Muscle of leg (tissue), 11 donors: ENCODE measurements around the gene TSN. TPM values are rescaled to one million over a fixed set of nuclear protein-coding genes. Genes with fewer than 3 reads are reported as not detected.

Experiments
- DNase-seq: peaks from one replicate; pipeline ENCODE4 v3.0.0; 2013
- H3K27ac ChIP-seq: one replicate; pipeline ENCODE4 v1.5.1; 2013; ENCODE audit warnings: mild to moderate bottlenecking, low read length, control low read depth
- H3K27me3 ChIP-seq: one replicate; pipeline ENCODE4 v1.6.1; 2013; ENCODE audit warnings: low read length; ENCODE audit not compliant: control insufficient read depth, insufficient read depth
- H3K36me3 ChIP-seq: one replicate; pipeline ENCODE4 v1.6.1; 2013; ENCODE audit warnings: low read length; ENCODE audit not compliant: control insufficient read depth, insufficient read depth
- H3K4me1 ChIP-seq: one replicate; pipeline ENCODE4 v1.6.1; 2013; ENCODE audit warnings: low read length; ENCODE audit not compliant: control insufficient read depth, insufficient read depth
- H3K4me3 ChIP-seq: one replicate; pipeline ENCODE4 v1.5.1; 2013; ENCODE audit warnings: low read length, control low read depth
- H3K9me3 ChIP-seq: replicated peaks from 2 replicates; pipeline ENCODE4 v1.6.1; 2013; ENCODE audit warnings: low read depth, low read length; ENCODE audit not compliant: control insufficient read depth
- WGBS: methylation state at CpG from one replicate; pipeline ENCODE4 v1.1.5; 2013; ENCODE audit warnings: missing lambda C conversion rate; ENCODE audit not compliant: insufficient coverage; 5-methylcytosine and 5-hydroxymethylcytosine counted together
- polyA plus RNA-seq, 8 donors: library from polyadenylated mRNA; unstranded; fragments of 120-200 nt; gene quantifications; one replicate each; pipeline versions ENCODE4 v1.2.1 to v1.2.3, GENCODE V29; 2013; ENCODE audit warnings: inconsistent platforms in 1 of 8, low replicate concordance in 1 of 8; ENCODE audit not compliant: insufficient read length in 8 of 8, insufficient read depth in 1 of 8
- total RNA-seq: library from RNA; stranded (reverse); fragments of 120-200 nt; gene quantifications from one replicate; pipeline ENCODE4 v1.2.4, GENCODE V29; 2013

TSN gene
- total and polyA plus RNA-seq, 9 donors = 38.0 to 57.9 (median 51.2) TPM

DNA sequence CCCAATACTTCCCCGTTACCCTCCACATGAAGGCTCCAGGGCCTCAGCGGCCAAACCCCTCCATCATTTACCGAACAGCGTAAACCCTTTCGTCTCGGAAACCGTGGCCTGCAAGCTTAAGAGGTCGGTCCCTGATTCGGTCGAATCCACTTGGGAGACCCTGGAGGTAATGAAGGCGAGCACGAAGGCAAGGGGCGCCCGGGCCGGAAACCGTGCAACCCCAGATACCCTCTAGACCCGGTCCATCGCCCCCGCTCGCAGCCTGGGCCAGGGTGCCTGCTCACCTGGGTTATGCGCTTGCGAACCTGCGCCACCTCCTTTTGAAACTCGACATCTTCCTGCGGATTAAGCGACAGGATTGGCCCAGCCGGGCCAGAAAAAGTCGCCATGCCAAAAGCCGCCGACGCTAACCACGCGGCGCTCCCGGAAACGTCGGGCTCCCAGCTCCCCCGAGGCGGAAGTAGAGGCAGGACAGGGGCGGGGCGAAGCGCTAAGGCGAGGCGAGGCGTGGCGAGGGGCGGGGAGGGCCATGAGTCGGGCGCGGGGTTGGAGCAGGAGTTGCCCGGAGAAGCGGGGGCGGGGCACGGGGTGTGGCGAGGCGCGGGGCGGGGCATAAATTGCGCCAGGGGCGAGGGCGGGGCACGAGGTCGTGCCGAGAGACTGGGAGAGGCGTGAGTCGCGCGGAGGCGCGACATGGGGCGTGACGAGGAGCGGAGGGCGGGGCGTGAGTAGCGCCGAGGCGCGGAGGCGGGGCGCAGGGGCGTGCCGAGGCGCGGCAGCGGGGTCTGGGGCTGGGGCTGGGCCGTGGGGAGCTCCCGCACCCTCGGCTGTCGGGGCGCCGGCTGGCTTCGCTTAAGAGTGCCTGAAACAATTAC is 18.8 kb upstream of the TSN start, which contains the start of gene NIFK:
NIFK (minus strand) TSS at position 414 of the 875 bp plus-strand sequence; CDS start at position 389, 25 bp downstream.
- Histone ChIP-seq H3K4me1 (peaks cover 2% of the 10 kb centered on the region), H3K9me3 (no peaks in the 10 kb centered on the region), H3K36me3 (peaks cover 13% of the 10 kb centered on the region), H3K27ac (peak within 1 kb of the TSS; percentile 88), H3K4me3 (peak within 1 kb of the TSS; percentile 90), H3K27me3 (no peaks in the 10 kb centered on the region)
- WGBS = under 1% methylated on average over 73 of the region's 93 CpGs
- DNase-seq = peak; percentile 99

DNA sequence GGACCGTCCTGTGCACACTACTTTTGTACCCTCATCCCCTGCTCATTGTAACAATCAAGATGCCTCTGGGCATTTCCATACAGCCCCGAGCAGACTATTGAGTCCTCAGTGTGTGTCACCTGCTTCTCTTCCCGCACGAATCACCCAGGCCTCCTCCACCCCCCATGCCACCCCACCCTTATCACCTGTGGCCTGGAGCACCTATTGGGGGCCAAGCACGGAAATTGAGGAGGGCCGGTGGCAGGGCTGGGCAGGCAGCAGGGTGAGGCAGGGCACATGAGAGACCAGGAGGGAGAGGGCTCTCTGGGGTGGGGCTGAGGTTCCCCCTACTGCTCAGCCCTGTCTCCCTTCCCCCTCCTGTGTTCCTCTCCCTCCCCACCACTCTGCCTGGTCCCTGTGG is 14.5 kb upstream of the TSN start:
- 83% methylated on average over 1 of the region's 6 CpGs for WGBS
- Histone ChIP-seq H3K4me1 (no peaks in the 10 kb centered on the region), H3K36me3 (no peaks in the 10 kb centered on the region), H3K9me3 (no peaks in the 10 kb centered on the region), H3K27ac (no peak overlapping the region), H3K4me3 (no peak overlapping the region), H3K27me3 (no peaks in the 10 kb centered on the region)
- no peak for DNase-seq

DNA sequence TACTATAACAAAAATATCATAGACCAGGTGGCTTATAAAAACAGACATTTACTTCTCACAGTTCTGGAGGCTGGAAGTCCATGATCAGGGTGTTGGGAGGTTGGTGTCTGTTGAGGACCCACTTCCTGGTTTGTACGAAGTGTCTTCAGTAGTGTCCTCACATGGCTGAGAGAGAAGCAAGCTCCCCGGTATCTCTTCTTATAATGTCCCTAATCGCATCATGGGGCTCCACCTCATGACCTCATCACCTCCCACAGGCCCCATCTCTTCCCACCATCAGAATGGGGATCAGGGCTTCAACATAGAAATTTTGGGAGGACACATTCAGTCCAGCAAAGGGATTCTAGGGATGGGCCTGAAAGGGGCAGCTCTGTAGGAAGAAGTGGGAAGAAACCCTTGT is 14.0 kb upstream of the TSN start:
- no peaks in the 10 kb centered on the region for H3K9me3 ChIP-seq
- no peaks in the 10 kb centered on the region for H3K4me1 ChIP-seq
- WGBS = no CpG with 5 or more reads among the region's 3 CpGs
- DNase-seq = no peak
- no peaks in the 10 kb centered on the region for H3K36me3 ChIP-seq
- H3K4me3 ChIP-seq = no peak overlapping the region
- no peak overlapping the region for H3K27ac ChIP-seq
- no peaks in the 10 kb centered on the region for H3K27me3 ChIP-seq

DNA sequence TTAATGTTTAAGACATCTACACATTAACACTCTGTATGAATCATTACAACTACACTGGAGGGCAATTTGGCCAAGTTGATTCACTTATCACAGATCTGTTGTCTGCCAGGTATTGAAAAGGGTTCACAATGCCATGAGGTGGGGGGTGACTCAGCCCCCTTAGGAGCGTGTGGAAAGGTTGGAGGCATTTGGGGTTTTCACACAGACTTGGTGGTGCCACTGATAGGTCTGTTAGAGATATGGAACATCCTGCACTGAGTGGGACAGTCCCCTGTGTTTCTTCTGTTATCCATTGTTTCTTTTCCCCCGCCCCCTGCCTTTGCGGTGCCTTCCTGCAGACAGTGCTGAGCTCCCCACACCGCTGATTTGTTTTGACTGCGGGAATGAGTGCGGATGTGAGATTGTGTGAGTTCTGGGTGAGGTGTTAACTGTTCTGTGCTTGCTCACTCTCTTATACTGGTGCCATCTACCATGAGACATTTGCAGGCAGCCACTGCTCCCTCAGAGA is 9.3 kb upstream of the TSN start:
- Histone ChIP-seq H3K9me3 (no peaks in the 10 kb centered on the region), H3K4me1 (no peaks in the 10 kb centered on the region), H3K4me3 (no peak overlapping the region), H3K36me3 (no peaks in the 10 kb centered on the region), H3K27ac (no peak overlapping the region), H3K27me3 (no peaks in the 10 kb centered on the region)
- WGBS = 52% methylated on average over 3 of the region's 6 CpGs
- DNase-seq = no peak

DNA sequence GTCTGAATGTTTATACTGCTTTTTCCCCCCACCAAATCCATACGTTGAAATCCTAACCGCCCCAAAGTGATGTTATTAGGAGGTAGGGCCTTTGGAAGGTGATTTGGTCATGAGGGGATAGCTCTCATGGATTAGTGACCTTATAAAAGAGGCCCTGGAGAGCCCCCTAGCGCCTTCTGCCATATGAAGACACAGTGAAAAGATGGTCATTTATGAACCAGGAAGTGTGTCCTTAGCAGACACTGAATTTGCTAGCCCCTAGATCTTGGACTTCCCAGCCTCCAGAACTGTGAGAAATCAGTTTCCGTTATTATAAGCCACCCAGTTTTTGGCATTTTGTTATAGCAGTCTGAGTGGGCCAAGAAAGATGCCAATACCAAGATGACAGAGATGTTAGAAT is 7.2 kb upstream of the TSN start:
- Histone ChIP-seq H3K27ac (no peak overlapping the region), H3K9me3 (no peaks in the 10 kb centered on the region), H3K36me3 (no peaks in the 10 kb centered on the region), H3K4me1 (no peaks in the 10 kb centered on the region), H3K4me3 (no peak overlapping the region), H3K27me3 (no peaks in the 10 kb centered on the region)
- no peak for DNase-seq
- WGBS = 14% methylated on average over 1 of the region's 4 CpGs

DNA sequence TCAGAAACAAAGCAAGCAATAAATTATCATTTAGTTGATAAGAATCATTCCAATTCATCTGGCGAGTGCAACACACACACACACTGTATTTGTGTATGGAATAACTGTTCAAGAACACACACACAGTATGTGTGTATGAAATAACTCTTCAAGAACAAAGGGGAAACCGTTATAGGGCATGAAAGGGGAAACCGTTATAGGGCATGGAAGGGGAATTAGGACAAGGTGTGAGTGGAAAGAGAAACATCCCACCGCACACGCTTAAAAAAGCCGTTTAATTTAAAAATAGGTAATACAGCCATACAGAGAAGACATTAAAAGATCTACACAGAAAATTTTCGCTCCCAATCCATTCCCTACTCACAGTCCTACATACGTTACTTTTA is 607 bp upstream of the TSN start:
- no peaks in the 10 kb centered on the region for H3K9me3 ChIP-seq
- DNase-seq = no peak
- H3K27ac ChIP-seq = peak overlapping the region; percentile 60
- peak overlapping the region; percentile 61 for H3K4me3 ChIP-seq
- peaks cover 4% of the 10 kb centered on the region for H3K36me3 ChIP-seq
- peaks cover 2% of the 10 kb centered on the region for H3K4me1 ChIP-seq
- 0% methylated on average over 2 of the region's 8 CpGs for WGBS
- no peaks in the 10 kb centered on the region for H3K27me3 ChIP-seq

DNA sequence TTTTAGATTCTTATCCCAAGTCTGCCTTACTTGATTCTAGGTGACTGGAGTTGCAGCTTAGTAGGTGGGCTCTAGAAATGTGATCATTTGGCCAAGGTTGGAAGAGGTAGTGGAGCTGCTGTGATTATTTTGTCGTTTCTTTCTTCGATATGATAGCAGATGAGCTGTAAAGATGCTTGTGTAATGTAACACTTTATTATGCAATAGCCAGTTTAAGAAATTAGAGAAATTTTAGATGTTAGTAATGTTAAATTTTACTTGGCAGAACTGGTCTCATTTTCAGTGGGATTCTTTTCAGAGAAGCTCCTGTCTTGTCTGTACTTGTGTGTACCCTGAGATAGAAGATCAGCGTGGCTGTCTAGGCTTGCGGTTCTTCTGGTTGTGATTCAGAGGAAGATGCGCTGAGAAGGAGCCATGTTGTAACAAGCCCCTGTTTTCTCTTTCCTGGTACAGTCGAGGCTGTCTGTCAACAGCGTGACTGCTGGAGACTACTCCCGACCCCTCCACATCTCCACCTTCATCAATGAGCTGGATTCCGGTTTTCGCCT is 9.3 kb downstream of the TSN start:
- no peaks in the 10 kb centered on the region for H3K9me3 ChIP-seq
- H3K36me3 ChIP-seq = peaks cover 46% of the 10 kb centered on the region
- WGBS = 100% methylated on average over 6 of the region's 10 CpGs
- no peak for DNase-seq
- H3K4me1 ChIP-seq = no peaks in the 10 kb centered on the region
- H3K27me3 ChIP-seq = no peaks in the 10 kb centered on the region
- no peak overlapping the region for H3K4me3 ChIP-seq
- no peak overlapping the region for H3K27ac ChIP-seq

DNA sequence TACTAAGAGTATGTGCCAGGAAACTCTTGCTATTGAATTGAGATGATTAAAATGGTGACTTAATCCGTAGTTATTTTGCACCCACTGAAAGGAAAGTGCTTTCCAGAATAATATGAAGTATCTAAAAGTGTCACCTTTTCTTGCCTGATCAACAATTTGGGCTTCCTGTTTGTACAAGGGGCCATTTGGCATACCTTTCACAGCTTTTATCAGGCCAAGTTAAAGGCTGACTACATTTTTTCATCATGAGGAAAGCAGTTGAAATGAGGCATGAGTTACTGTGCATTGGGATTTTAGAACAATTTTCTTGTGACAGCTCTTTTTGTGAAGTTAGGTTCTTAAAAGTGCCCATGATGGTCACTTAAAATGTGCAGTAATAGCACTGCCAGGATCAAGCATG is 11.2 kb downstream of the TSN start:
- H3K27me3 ChIP-seq = no peaks in the 10 kb centered on the region
- no peak overlapping the region for H3K4me3 ChIP-seq
- H3K9me3 ChIP-seq = no peaks in the 10 kb centered on the region
- no peak overlapping the region for H3K27ac ChIP-seq
- H3K36me3 ChIP-seq = peaks cover 34% of the 10 kb centered on the region
- DNase-seq = no peak
- H3K4me1 ChIP-seq = peaks cover 3% of the 10 kb centered on the region
- no CpG with 5 or more reads among the region's 1 CpG for WGBS

DNA sequence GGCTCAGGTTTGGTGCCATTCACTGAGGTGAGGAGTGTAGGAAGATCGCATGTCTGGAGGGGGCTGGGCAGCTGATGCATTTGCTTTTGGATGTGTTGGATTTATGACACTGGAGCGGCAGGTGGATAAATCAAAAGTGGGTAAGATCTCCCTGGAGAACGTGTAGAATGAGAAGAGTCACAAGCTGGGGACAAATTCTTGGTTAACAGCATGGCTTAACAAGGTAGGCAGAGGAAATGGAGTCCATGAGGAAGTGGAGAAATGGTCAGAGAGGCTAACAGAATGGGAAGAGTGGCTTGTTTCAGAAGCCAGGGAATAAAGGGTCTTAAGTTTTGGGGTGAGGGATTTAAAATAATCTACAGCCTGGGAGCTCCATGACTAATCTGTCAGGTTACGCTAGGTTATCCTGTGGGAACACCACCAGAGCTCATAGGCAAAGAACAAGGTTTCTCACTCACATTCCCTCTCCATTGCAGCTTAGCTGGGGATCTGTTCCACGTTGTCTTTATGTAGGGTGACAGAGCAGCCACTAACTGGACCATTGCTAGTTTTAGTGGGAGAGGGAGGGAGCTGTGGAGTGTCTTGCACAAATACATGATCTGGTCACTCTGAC is 12.8 kb downstream of the TSN start:
- Histone ChIP-seq H3K27ac (no peak overlapping the region), H3K4me1 (peaks cover 14% of the 10 kb centered on the region), H3K36me3 (peaks cover 30% of the 10 kb centered on the region), H3K4me3 (no peak overlapping the region), H3K27me3 (no peaks in the 10 kb centered on the region), H3K9me3 (no peaks in the 10 kb centered on the region)
- no peak for DNase-seq
- 80% methylated on average over 4 of the region's 5 CpGs for WGBS
